ENCODE measurements around the gene PPP1R27. TPM values are rescaled to one million over a fixed set of nuclear protein-coding genes. Genes with fewer than 3 reads are reported as not detected.

The PPP1R27 gene
- total and polyA plus RNA-seq, 4 donors, result 0.31 to 0.35 TPM; not detected in 2

DNA sequence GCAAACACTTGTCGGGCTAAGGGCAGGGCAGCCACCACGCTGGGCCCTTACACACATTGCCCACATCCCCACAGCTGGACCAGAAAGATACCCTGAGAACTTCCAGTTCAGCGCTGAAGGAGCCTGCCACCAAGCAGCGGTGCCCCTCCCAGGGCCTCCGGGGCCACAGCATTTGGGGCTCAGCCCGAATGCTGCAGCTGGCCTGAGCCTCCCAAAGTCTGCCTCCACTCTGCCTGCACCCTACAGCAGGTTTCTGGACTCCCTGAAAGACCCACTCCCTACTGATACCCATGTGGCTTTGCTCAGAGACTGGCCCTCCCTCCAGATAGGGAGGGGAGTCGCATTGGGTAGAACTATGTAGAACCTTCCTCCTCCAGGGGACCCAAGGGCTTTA, 3.3 kb downstream of the PPP1R27 start:
- WGBS, result 88% methylated on average over 7 of the region's 7 CpGs
- no peaks in the 10 kb centered on the region for H3K9me3 ChIP-seq (ENCODE audit: control insufficient read depth in 4 of 4, low read length in 3 of 4)
- peak overlapping the region in 1 of 2 donors; percentile 41 for H3K27ac ChIP-seq (ENCODE audit: low read depth in 1 of 2, low read length in 2 of 2)
- no peaks in the 10 kb centered on the region for H3K27me3 ChIP-seq (ENCODE audit: control insufficient read depth in 4 of 4, insufficient read depth in 4 of 4, low read length in 3 of 4)
- H3K4me1 ChIP-seq (ENCODE audit: control insufficient read depth in 4 of 4, insufficient read depth in 4 of 4, low read length in 3 of 4), result peaks cover 9 to 33% (median 21%) of the 10 kb centered on the region in 4 donors
- no peak overlapping the region for H3K4me3 ChIP-seq (ENCODE audit: low read depth in 1 of 3, low read length in 3 of 3)
- no peak overlapping the region for H3K9ac ChIP-seq (ENCODE audit: low read depth in 1 of 2, low read length in 2 of 2)
- no peaks in the 10 kb centered on the region for H3K36me3 ChIP-seq (ENCODE audit: control insufficient read depth in 4 of 4, insufficient read depth in 3 of 4, low read depth in 1 of 4, low read length in 3 of 4)
- TF ChIP-seq HNF4A (conservative IDR thresholded peaks at IDR 0.05) (no peak), HNF4G (IDR thresholded peaks at IDR 0.05) (no peak), GABPA (IDR thresholded peaks at IDR 0.05 in 1 of 2, conservative IDR thresholded peaks at IDR 0.05 in 1 of 2) (no peak)
- TF ChIP-seq, protein P1, sequence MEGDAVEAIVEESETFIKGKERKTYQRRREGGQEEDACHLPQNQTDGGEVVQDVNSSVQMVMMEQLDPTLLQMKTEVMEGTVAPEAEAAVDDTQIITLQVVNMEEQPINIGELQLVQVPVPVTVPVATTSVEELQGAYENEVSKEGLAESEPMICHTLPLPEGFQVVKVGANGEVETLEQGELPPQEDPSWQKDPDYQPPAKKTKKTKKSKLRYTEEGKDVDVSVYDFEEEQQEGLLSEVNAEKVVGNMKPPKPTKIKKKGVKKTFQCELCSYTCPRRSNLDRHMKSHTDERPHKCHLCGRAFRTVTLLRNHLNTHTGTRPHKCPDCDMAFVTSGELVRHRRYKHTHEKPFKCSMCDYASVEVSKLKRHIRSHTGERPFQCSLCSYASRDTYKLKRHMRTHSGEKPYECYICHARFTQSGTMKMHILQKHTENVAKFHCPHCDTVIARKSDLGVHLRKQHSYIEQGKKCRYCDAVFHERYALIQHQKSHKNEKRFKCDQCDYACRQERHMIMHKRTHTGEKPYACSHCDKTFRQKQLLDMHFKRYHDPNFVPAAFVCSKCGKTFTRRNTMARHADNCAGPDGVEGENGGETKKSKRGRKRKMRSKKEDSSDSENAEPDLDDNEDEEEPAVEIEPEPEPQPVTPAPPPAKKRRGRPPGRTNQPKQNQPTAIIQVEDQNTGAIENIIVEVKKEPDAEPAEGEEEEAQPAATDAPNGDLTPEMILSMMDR (IDR thresholded peaks at IDR 0.05; ENCODE audit: low read depth, low read length, missing input control), result no peak
- TF ChIP-seq, protein P2, sequence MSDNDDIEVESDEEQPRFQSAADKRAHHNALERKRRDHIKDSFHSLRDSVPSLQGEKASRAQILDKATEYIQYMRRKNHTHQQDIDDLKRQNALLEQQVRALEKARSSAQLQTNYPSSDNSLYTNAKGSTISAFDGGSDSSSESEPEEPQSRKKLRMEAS (IDR thresholded peaks at IDR 0.05), result no peak
- DNase-seq (ENCODE audit: low spot score), result no peak

DNA sequence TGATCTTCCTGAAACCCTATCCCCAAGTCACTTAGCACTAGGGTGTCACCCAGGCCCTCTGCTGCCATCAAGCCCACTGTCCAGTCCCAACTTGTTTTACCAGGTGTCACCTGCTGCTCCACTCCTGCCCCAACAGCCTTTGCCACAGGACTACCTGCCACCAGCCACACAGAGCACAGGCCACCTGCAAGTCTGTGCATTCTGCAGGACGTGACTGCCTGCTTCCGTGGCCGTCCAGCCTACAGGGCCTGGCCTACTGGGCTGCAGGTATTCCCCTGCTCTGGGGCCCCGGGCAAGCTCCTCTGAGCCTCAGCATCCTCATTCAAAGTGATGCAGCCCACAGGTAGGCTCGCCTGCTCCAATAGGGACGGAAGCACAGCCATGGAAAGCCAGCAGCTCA, 5.0 kb downstream of the PPP1R27 start:
- no peaks in the 10 kb centered on the region for H3K27me3 ChIP-seq (ENCODE audit: control insufficient read depth in 4 of 4, insufficient read depth in 4 of 4, low read length in 3 of 4)
- peaks cover 9 to 29% (median 18%) of the 10 kb centered on the region in 4 donors for H3K4me1 ChIP-seq (ENCODE audit: control insufficient read depth in 4 of 4, insufficient read depth in 4 of 4, low read length in 3 of 4)
- no peak overlapping the region for H3K4me3 ChIP-seq (ENCODE audit: low read depth in 1 of 3, low read length in 3 of 3)
- H3K9me3 ChIP-seq (ENCODE audit: control insufficient read depth in 4 of 4, low read length in 3 of 4), result no peaks in the 10 kb centered on the region
- no peak for DNase-seq (ENCODE audit: low spot score)
- H3K36me3 ChIP-seq (ENCODE audit: control insufficient read depth in 4 of 4, insufficient read depth in 3 of 4, low read depth in 1 of 4, low read length in 3 of 4), result no peaks in the 10 kb centered on the region
- TF ChIP-seq, protein P3, sequence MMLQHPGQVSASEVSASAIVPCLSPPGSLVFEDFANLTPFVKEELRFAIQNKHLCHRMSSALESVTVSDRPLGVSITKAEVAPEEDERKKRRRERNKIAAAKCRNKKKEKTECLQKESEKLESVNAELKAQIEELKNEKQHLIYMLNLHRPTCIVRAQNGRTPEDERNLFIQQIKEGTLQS (IDR thresholded peaks at IDR 0.05), result no peak
- WGBS, result 95% methylated on average over 6 of the region's 6 CpGs
- no peak overlapping the region for H3K27ac ChIP-seq (ENCODE audit: low read depth in 1 of 2, low read length in 2 of 2)
- no peak overlapping the region for H3K9ac ChIP-seq (ENCODE audit: low read depth in 1 of 2, low read length in 2 of 2)

DNA sequence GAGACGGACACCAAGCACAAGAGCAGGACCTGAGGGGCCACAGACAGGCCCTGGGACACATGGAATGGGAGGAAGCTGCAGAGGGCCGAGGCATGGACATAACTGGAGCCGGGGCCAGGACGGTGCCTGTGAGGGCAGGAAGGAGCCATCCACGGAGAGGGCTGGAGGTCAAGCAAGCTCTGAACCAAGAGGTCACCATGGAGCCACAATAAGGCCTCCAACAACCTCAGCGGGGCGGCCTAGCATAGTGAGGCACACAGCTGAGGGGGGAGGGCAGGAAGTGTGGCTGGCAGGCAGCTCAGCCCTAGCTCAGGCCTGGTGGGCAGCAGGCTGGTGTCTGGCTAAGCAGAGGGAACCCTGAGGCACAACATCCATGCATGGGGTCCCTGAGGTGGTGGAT, 6.2 kb downstream of the PPP1R27 start:
- H3K9ac ChIP-seq (ENCODE audit: low read depth in 1 of 2, low read length in 2 of 2), result no peak overlapping the region
- H3K4me1 ChIP-seq (ENCODE audit: control insufficient read depth in 4 of 4, insufficient read depth in 4 of 4, low read length in 3 of 4), result peaks cover 0 to 17% (median 9%) of the 10 kb centered on the region in 4 donors
- DNase-seq (ENCODE audit: low spot score), result no peak
- 74% methylated on average over 7 of the region's 7 CpGs for whole genome bisulfite sequencing
- no peaks in the 10 kb centered on the region for H3K27me3 ChIP-seq (ENCODE audit: control insufficient read depth in 4 of 4, insufficient read depth in 4 of 4, low read length in 3 of 4)
- peaks cover 0 to 5% (median 0%) of the 10 kb centered on the region in 4 donors for H3K36me3 ChIP-seq (ENCODE audit: control insufficient read depth in 4 of 4, insufficient read depth in 3 of 4, low read depth in 1 of 4, low read length in 3 of 4)
- H3K4me3 ChIP-seq (ENCODE audit: low read depth in 1 of 3, low read length in 3 of 3), result no peak overlapping the region
- H3K27ac ChIP-seq (ENCODE audit: low read depth in 1 of 2, low read length in 2 of 2), result no peak overlapping the region
- no peaks in the 10 kb centered on the region for H3K9me3 ChIP-seq (ENCODE audit: control insufficient read depth in 4 of 4, low read length in 3 of 4)
- no peak for TF ChIP-seq EGR1 (IDR thresholded peaks at IDR 0.05; ENCODE audit: low read depth in 2 of 2)
- TF ChIP-seq RXRA (IDR thresholded peaks at IDR 0.05), result no peak
- TF ChIP-seq TAF1 (conservative IDR thresholded peaks at IDR 0.05), result no peak
- TF ChIP-seq GABPA (IDR thresholded peaks at IDR 0.05 in 1 of 2, conservative IDR thresholded peaks at IDR 0.05 in 1 of 2), result no peak
- TF ChIP-seq HNF4A (conservative IDR thresholded peaks at IDR 0.05), result no peak
- TF ChIP-seq, protein P1 (IDR thresholded peaks at IDR 0.05; ENCODE audit: low read depth, low read length, missing input control), result no peak
- TF ChIP-seq YY1 (IDR thresholded peaks at IDR 0.05), result no peak
- TF ChIP-seq HNF4G (IDR thresholded peaks at IDR 0.05), result no peak
- TF ChIP-seq, protein P4, sequence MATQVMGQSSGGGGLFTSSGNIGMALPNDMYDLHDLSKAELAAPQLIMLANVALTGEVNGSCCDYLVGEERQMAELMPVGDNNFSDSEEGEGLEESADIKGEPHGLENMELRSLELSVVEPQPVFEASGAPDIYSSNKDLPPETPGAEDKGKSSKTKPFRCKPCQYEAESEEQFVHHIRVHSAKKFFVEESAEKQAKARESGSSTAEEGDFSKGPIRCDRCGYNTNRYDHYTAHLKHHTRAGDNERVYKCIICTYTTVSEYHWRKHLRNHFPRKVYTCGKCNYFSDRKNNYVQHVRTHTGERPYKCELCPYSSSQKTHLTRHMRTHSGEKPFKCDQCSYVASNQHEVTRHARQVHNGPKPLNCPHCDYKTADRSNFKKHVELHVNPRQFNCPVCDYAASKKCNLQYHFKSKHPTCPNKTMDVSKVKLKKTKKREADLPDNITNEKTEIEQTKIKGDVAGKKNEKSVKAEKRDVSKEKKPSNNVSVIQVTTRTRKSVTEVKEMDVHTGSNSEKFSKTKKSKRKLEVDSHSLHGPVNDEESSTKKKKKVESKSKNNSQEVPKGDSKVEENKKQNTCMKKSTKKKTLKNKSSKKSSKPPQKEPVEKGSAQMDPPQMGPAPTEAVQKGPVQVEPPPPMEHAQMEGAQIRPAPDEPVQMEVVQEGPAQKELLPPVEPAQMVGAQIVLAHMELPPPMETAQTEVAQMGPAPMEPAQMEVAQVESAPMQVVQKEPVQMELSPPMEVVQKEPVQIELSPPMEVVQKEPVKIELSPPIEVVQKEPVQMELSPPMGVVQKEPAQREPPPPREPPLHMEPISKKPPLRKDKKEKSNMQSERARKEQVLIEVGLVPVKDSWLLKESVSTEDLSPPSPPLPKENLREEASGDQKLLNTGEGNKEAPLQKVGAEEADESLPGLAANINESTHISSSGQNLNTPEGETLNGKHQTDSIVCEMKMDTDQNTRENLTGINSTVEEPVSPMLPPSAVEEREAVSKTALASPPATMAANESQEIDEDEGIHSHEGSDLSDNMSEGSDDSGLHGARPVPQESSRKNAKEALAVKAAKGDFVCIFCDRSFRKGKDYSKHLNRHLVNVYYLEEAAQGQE (IDR thresholded peaks at IDR 0.05), result no peak
- TF ChIP-seq, protein P5, sequence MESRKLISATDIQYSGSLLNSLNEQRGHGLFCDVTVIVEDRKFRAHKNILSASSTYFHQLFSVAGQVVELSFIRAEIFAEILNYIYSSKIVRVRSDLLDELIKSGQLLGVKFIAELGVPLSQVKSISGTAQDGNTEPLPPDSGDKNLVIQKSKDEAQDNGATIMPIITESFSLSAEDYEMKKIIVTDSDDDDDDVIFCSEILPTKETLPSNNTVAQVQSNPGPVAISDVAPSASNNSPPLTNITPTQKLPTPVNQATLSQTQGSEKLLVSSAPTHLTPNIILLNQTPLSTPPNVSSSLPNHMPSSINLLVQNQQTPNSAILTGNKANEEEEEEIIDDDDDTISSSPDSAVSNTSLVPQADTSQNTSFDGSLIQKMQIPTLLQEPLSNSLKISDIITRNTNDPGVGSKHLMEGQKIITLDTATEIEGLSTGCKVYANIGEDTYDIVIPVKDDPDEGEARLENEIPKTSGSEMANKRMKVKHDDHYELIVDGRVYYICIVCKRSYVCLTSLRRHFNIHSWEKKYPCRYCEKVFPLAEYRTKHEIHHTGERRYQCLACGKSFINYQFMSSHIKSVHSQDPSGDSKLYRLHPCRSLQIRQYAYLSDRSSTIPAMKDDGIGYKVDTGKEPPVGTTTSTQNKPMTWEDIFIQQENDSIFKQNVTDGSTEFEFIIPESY (IDR thresholded peaks at IDR 0.05), result no peak
- no peak for TF ChIP-seq SP1 (IDR thresholded peaks at IDR 0.05)
- TF ChIP-seq FOXA2 (IDR thresholded peaks at IDR 0.05), result no peak
- no peak for TF ChIP-seq JUND (IDR thresholded peaks at IDR 0.05)
- TF ChIP-seq, protein P2 (IDR thresholded peaks at IDR 0.05), result no peak
- TF ChIP-seq RAD21 (IDR thresholded peaks at IDR 0.05), result no peak
- TF ChIP-seq, protein P3 (IDR thresholded peaks at IDR 0.05), result no peak
- no peak for TF ChIP-seq FOXA1 (IDR thresholded peaks at IDR 0.05)

All from liver (tissue), 9 donors.